Measurements from ENCODE around the gene FGF21.

FGF21 gene

DNA sequence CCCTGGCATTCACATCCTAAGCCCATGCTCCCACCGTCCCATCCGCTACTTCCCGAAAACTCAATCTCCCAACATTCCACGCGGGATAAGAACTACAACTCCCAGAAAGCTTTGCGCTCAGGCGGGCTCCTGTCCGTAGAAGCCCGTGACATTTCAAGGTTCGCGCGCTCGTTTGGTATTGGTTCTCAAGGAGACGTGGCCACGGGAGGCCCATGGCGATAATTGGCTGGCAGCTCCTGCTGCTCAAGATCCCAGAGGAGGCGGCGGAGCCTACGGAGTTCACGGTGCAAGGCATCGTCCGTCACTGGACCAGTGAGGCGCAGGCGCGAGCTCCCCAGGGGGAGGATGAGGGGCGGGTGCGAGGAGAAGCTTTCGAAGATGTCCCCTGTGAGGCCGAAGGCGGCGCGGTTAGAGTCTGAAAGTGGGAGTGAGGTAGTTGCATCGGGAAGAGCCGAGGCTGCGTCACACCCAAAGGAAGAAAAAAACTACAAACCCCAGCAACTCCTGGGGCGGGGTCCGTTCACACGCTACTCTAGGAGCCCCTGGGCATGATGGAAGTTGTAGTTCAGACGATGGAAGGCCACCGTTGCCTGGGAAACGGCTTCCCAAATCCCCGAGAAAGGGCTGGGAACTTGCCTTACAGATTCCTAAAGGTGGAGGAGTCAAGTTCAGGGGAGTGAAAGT, 34.6 kb upstream of the FGF21 start:
- H3K36me3 ChIP-seq (ENCODE audit: insufficient read depth, insufficient read length, low read length), result no peaks in the 10 kb centered on the region
- H3K4me1 ChIP-seq (ENCODE audit: insufficient read depth, insufficient read length), result peaks cover 8% of the 10 kb centered on the region
- H3K27me3 ChIP-seq (ENCODE audit: insufficient read depth, insufficient read length), result no peaks in the 10 kb centered on the region
- no peak for TF ChIP-seq ZNF274 (IDR thresholded peaks at IDR 0.05; ENCODE audit: low read depth, low read length)
- no peak for TF ChIP-seq SUZ12 (IDR thresholded peaks at IDR 0.05; ENCODE audit: extremely low read depth, insufficient read depth, insufficient read length)
- TF ChIP-seq YY1 (IDR thresholded peaks at IDR 0.05; ENCODE audit: insufficient read depth, insufficient read length), result no peak
- DNase-seq (ENCODE audit: low read depth, low spot score), result peak; percentile 95
- H3K4me3 ChIP-seq (ENCODE audit: insufficient read length, low read depth), result peak overlapping the region; percentile 70
- no peaks in the 10 kb centered on the region for H3K9me3 ChIP-seq (ENCODE audit: insufficient read depth, low read length)
- peak overlapping the region; percentile 70 for H3K9ac ChIP-seq (ENCODE audit: insufficient read length, low read depth)

DNA sequence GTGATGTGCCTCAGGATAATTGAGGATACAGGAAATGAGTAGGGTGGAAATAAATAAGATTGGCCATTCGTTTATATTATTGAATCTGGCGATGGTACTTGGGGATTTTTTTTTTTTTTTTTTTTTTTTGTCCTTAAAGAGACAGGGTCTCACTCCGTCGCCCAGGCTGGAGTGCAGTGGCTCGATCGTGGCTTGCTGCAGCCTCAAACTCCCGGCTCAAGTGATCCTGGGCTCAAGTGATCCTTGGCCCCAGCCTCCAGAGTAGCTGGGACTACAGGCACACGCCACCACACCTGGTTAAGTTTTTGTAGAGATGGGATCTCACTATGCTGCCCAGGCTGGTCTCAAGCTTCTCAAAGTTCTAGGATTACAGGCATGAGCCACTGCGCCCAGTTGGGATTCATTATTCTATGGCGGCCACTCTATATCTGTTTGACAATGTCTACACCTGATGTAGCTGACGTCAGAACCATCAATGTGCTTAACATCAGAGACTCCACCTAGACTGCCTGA, 33.1 kb upstream of the FGF21 start:
- H3K4me3 ChIP-seq (ENCODE audit: insufficient read length, low read depth), result no peak overlapping the region
- H3K9ac ChIP-seq (ENCODE audit: insufficient read length, low read depth), result no peak overlapping the region
- peaks cover 6% of the 10 kb centered on the region for H3K4me1 ChIP-seq (ENCODE audit: insufficient read depth, insufficient read length)
- H3K9me3 ChIP-seq (ENCODE audit: insufficient read depth, low read length), result no peaks in the 10 kb centered on the region
- DNase-seq (ENCODE audit: low read depth, low spot score), result no peak
- H3K36me3 ChIP-seq (ENCODE audit: insufficient read depth, insufficient read length, low read length), result no peaks in the 10 kb centered on the region
- no peaks in the 10 kb centered on the region for H3K27me3 ChIP-seq (ENCODE audit: insufficient read depth, insufficient read length)
- TF ChIP-seq ZNF274 (IDR thresholded peaks at IDR 0.05; ENCODE audit: low read depth, low read length) (no peak), SUZ12 (IDR thresholded peaks at IDR 0.05; ENCODE audit: extremely low read depth, insufficient read depth, insufficient read length) (no peak), YY1 (IDR thresholded peaks at IDR 0.05; ENCODE audit: insufficient read depth, insufficient read length) (no peak)

DNA sequence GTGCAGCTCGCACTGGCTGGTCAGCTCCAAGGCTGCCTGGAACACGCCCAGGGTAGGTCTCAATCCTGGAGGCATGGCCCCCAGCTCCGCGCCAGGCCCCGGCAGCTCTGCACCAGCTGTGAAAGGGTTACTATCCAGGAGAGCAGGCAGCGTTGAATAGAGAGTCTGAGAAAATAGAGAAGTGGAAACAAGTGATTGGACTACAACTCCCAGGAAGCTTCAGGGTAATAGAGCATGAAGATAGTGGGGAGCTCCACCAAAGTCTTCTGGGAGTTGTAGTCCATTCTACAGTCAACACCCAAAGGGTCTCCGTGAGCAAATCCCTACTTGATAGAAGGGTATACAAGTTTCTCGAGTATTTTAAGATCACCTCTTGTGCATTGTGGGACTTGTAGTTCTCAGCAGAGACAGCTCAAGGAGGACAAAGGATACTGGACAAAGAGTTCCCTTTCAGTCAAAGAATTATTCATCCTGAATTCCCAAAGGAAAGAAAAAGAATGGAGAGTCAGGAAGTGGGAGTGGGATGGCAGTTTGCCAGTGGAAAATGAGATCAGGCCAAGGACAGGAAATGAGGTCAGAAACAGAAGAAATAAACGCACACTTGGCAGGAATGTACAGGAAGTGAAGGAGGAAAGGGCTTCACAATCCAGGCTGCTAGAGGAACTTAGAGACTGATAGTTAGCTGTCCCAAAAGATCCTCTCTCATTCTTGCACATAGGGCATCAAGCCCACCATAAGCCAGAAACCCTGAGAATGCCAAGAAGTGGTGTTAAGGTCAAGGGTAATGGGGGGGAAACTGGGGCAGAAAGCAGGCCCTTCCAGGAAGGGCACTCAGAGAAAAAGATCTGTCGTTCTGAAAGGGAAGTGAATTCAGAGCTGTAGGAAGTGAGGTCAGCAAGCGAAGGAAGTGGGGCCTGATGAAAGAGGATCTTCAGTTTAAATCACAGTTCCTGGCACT, 30.2 kb upstream of the FGF21 start:
- Histone ChIP-seq H3K9me3 (ENCODE audit: insufficient read depth, low read length) (no peaks in the 10 kb centered on the region), H3K36me3 (ENCODE audit: insufficient read depth, insufficient read length, low read length) (no peaks in the 10 kb centered on the region), H3K9ac (ENCODE audit: insufficient read length, low read depth) (no peak overlapping the region), H3K4me1 (ENCODE audit: insufficient read depth, insufficient read length) (no peaks in the 10 kb centered on the region), H3K4me3 (ENCODE audit: insufficient read length, low read depth) (no peak overlapping the region), H3K27me3 (ENCODE audit: insufficient read depth, insufficient read length) (no peaks in the 10 kb centered on the region)
- no peak for TF ChIP-seq YY1 (IDR thresholded peaks at IDR 0.05; ENCODE audit: insufficient read depth, insufficient read length)
- TF ChIP-seq SUZ12 (IDR thresholded peaks at IDR 0.05; ENCODE audit: extremely low read depth, insufficient read depth, insufficient read length), result no peak
- no peak for TF ChIP-seq ZNF274 (IDR thresholded peaks at IDR 0.05; ENCODE audit: low read depth, low read length)
- DNase-seq (ENCODE audit: low read depth, low spot score), result no peak

DNA sequence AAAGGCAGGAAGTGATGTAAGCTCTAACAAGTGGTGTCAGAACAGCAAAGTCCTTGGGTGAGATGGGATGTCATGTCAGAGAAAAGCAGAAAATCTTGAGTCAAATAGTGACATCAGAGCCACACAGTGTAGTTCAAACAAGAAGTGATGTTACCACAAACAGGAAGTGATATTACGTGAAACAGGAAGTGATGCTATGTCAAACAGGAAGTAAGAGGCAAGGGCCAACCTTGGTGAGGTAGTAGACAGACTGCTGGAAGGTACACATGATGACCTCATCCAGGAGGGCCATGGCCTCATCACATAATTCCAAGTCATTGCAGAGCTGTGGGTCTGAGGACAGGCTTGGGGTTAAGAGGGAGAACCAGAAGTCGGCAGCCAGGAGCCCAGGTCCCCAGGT, 28.8 kb upstream of the FGF21 start:
- Histone ChIP-seq H3K9me3 (ENCODE audit: insufficient read depth, low read length) (no peaks in the 10 kb centered on the region), H3K4me3 (ENCODE audit: insufficient read length, low read depth) (no peak overlapping the region), H3K9ac (ENCODE audit: insufficient read length, low read depth) (no peak overlapping the region), H3K27me3 (ENCODE audit: insufficient read depth, insufficient read length) (no peaks in the 10 kb centered on the region), H3K4me1 (ENCODE audit: insufficient read depth, insufficient read length) (no peaks in the 10 kb centered on the region), H3K36me3 (ENCODE audit: insufficient read depth, insufficient read length, low read length) (no peaks in the 10 kb centered on the region)
- DNase-seq (ENCODE audit: low read depth, low spot score), result no peak
- TF ChIP-seq YY1 (IDR thresholded peaks at IDR 0.05; ENCODE audit: insufficient read depth, insufficient read length) (no peak), SUZ12 (IDR thresholded peaks at IDR 0.05; ENCODE audit: extremely low read depth, insufficient read depth, insufficient read length) (no peak), ZNF274 (IDR thresholded peaks at IDR 0.05; ENCODE audit: low read depth, low read length) (no peak)

DNA sequence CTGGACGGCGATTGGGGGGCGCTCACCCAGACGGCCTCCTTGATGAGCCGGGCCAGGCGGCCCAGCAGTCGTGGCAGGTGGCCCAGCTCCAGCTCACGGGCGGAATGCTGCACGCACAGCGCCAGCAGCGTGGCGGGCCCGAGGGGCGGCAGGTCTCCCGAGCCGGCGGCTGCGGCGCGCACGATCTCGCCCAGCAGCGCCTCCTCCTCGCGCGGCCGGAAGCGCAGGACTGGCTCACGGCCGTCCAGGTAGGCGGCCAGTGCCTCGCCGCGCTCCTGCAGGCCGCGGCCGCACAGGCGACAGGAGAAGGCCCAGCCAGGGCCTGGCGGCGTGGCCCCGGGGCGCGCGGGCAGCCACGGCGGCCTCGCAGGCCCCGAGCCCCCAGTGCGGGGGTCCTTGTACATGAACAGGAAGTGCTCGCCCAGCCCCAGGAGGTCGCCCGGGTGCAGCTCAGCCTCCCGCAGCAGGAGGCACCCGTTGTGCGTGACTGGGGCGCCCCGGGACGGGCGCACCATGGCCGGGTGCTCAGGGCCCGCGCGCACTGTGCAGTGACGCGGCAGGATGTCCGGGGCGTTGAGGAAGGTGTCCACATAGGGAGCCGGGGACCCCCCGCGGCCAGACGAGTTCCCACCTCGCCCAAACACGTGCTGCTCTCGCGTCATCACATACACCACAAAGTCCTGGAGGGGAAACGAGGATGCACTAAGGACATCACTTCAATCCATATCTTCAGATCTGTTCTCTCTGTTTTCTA, 26.2 kb upstream of the FGF21 start:
- TF ChIP-seq SUZ12 (IDR thresholded peaks at IDR 0.05; ENCODE audit: extremely low read depth, insufficient read depth, insufficient read length), result no peak
- DNase-seq (ENCODE audit: low read depth, low spot score), result no peak
- H3K9me3 ChIP-seq (ENCODE audit: insufficient read depth, low read length), result no peaks in the 10 kb centered on the region
- no peaks in the 10 kb centered on the region for H3K36me3 ChIP-seq (ENCODE audit: insufficient read depth, insufficient read length, low read length)
- no peaks in the 10 kb centered on the region for H3K27me3 ChIP-seq (ENCODE audit: insufficient read depth, insufficient read length)
- H3K4me1 ChIP-seq (ENCODE audit: insufficient read depth, insufficient read length), result no peaks in the 10 kb centered on the region
- no peak overlapping the region for H3K9ac ChIP-seq (ENCODE audit: insufficient read length, low read depth)
- H3K4me3 ChIP-seq (ENCODE audit: insufficient read length, low read depth), result no peak overlapping the region

DNA sequence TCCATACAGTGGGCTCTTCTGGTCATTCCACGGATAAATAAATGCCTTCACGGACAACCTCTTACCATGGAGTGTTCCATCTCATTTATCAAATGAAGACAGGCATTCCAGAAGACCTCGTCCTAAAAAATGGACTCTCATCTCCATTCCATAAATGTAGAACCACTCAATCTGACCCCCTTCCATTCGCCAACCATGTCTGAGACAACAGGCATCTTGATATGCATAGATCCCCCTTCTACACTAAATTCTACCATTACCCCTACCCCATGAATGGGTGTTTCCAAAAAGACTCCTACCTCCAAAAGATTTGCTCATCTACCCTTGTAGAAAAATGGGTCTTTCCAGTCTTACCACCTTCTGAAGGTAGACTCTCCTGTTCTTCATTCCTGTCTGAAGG, 23.9 kb upstream of the FGF21 start:
- H3K9ac ChIP-seq (ENCODE audit: insufficient read length, low read depth), result no peak overlapping the region
- H3K4me1 ChIP-seq (ENCODE audit: insufficient read depth, insufficient read length), result no peaks in the 10 kb centered on the region
- no peaks in the 10 kb centered on the region for H3K27me3 ChIP-seq (ENCODE audit: insufficient read depth, insufficient read length)
- H3K36me3 ChIP-seq (ENCODE audit: insufficient read depth, insufficient read length, low read length), result no peaks in the 10 kb centered on the region
- no peak for DNase-seq (ENCODE audit: low read depth, low spot score)
- no peak overlapping the region for H3K4me3 ChIP-seq (ENCODE audit: insufficient read length, low read depth)
- H3K9me3 ChIP-seq (ENCODE audit: insufficient read depth, low read length), result no peaks in the 10 kb centered on the region
- no peak for TF ChIP-seq SUZ12 (IDR thresholded peaks at IDR 0.05; ENCODE audit: extremely low read depth, insufficient read depth, insufficient read length)
- no peak for TF ChIP-seq YY1 (IDR thresholded peaks at IDR 0.05; ENCODE audit: insufficient read depth, insufficient read length)
- no peak for TF ChIP-seq ZNF274 (IDR thresholded peaks at IDR 0.05; ENCODE audit: low read depth, low read length)

All from NT2/D1 (cell line).